ENCODE data around the gene TMCO5A.

The TMCO5A gene

DNA sequence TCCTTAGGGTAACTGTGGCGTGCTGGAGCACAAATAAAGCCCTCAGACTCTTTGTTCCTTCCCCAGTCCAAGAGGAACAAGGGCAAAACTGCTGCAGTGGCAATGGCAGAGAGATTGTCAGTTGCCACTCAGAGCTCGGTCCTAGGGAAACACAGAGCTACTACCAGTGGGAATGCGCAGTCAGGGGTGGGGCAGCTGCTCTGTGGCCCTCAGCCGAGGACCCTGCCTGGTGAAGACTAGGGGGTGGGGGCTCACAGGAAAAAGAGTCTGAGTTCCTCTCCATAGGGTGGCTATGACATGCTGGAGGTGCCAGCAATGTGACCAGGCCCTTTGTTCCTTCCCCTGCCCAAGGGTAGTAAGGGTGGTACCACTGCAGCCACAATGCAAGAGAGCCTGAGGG lies 43.8 kb downstream of the TMCO5A start:
- DNase-seq: no peak

DNA sequence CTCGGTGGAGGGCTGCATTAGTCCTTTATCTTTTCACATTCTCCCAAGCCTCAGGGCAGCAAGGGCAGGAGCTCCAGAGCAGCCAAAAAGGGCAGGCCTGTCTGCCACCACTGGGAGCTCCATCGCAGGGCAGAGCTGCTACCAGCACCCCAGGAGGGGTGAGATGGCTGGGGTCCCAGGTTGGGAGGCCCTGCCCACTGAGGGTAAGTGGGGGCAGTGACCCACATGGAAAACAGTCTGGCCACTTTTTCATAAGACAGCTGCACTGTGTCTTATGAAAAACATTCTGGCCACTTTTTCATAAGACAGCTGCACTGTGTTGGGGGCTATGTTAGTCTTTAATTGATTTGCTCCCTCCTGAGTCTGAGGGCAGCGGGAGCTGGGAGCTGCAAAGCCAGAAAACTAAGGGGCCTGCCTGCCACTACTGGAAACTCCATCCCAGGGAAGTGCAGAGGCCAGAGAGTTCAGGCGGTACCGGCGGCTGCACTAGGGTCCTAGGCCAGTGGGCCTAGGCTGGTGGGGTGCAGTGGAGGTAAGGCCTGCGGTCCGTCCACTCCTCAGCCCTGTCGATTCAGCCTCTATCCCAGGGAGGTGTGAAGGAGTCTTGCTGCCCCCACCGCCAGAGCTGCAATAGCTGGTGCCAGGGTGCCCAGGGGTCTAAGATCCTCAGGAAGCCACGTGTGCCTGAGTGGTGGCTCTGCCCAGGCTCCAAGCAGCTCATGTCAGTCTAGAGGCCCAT lies 45.4 kb downstream of the TMCO5A start:
- no peak for DNase-seq

DNA sequence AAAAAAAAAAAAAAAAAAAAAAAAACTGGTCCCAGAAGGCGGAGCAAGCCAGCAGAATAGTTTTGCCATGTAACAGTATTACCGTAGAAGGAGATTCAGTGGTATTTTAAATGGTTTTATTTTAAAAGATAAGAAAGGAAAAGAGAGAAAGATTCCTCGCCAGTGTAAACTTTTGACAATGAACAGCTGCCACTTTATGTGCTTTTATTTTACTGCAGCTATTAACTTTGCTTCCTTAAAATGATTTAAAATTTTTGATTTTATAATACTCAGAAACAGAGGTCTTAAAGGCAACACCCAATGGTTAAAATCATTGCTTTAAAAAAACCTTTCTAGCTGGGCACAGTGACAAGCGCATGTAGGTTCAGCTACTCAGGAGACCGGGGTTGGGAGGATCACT lies 46.8 kb downstream of the TMCO5A start:
- no peak for DNase-seq

DNA sequence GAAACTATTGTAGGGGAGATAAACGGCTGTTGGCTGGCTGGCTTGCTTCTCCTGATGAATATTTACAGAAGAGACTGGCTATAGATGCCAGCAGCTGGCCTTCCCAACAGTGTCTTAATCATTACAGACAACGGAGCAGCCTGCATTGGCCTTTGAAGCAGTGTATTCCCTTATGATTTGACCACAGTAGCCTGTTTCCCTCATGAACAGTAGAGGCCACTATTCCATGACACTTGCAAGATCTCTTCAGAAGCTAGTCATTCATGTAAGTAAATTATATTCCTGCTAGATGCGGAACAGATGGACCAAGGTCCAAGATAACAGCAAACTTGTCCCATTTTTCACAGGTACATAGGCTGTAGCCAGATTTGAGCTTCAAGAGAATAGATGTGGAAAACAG lies 47.3 kb downstream of the TMCO5A start:
- no peak for DNase-seq

DNA sequence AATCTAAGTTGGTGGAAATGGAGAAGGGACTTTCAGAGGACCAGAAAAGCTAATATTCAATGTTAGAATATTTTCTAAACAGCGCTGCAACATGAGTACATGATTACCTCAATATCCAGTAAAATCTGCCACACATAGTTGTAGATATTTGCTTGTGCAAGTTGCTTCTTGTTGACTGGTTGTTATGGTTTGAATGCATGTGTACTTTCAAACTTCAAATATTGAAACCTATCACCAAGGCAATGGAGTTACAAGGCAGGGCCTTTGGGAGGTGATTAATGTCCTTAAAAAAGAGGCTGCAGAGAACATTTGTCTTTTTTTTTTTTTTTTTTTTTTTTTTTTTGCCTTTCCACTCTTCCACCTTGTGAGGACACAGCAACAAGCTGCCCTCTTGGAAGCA lies 49.9 kb downstream of the TMCO5A start:
- no peak for DNase-seq

DNA sequence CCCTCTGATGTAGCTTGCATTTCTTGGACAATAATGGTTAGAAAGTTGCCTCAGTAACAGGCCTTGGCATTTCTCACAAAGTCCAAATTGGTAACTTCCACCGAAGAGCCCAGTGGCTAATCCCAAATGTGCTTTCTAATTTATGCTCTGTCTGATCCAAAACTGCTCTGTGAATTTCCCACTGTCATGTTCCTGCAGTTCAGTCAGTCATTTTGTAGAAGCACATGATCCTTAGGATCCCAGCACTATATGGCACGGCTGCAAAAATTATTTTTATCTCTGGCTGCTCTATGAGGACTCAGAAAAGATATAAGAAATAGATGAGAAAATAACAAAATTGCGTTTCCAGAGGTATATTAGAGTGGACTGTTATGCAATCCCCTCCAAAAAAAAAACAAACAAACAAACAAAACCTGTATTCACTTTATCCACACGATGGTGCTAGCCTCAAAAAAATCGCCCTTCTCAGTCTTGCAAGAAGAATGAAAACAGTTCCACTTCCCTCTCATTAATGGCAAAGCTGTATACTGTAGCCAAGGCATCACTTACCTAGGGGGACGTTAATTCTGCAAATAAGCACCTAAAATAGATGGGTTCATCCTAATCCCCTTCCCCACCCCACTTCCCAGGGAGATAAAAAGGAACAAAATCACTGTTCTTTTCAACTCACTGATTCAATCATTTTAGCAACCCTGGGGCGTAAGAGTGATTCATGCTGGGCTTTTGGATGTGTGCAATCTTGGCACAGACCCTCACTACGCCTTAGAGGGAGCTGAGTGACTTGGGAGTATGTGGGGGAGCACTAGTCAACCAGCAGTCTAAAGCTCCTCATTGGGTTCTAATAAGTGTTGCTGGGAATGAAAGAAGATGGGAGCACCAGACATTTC lies 61.3 kb downstream of the TMCO5A start:
- no peak for DNase-seq

Measured in stimulated activated CD4-positive, alpha-beta T cell treated with anti-CD3 and anti-CD28 coated beads, Interleukin-4, amount 100 ng/mL, for 4 hours (primary cell).